Osteoblast (primary cell): ENCODE data around the gene GP5. TPM values are rescaled to one million over a fixed set of nuclear protein-coding genes. Genes with fewer than 3 reads are reported as not detected.

Source experiments
- DNase-seq: peaks from one replicate; pipeline ENCODE4 v3.0.0; 2011; ENCODE audit warnings: low spot score, mixed read lengths; ENCODE audit not compliant: insufficient read length; ENCODE audit errors: missing footprints
- H2AFZ ChIP-seq: 2 replicates; pipeline ENCODE4 v1.6.0; 2011; ENCODE audit warnings: mild to moderate bottlenecking, low read length
- H3K27ac ChIP-seq: 2 replicates; pipeline ENCODE4 v1.5.1; 2011; ENCODE audit warnings: mild to moderate bottlenecking, low read depth, low read length, moderate library complexity
- H3K27me3 ChIP-seq: 2 replicates; pipeline ENCODE4 v1.6.0; 2012; ENCODE audit warnings: mild to moderate bottlenecking, control low read depth, inconsistent platforms, low read length, moderate library complexity; ENCODE audit not compliant: insufficient read depth
- H3K36me3 ChIP-seq: 2 replicates; pipeline ENCODE4 v1.5.1; 2011; ENCODE audit warnings: mild to moderate bottlenecking, low read length, control low read depth, moderate library complexity; ENCODE audit not compliant: insufficient read depth
- H3K4me1 ChIP-seq: 2 replicates; pipeline ENCODE4 v1.5.1; 2011; ENCODE audit warnings: mild to moderate bottlenecking, low read length, control low read depth, moderate library complexity; ENCODE audit not compliant: insufficient read depth
- H3K4me2 ChIP-seq: 2 replicates; pipeline ENCODE4 v1.6.0; 2011; ENCODE audit warnings: mild to moderate bottlenecking, low read length; ENCODE audit not compliant: insufficient read depth
- H3K4me3 ChIP-seq: fragments of 200-600 bp; sonication (generic); 3 replicates; pipeline ENCODE4 v1.5.1; 2012; ENCODE audit warnings: mild to moderate bottlenecking, low read length, inconsistent platforms; ENCODE audit not compliant: insufficient read depth
- H3K79me2 ChIP-seq: 2 replicates; pipeline ENCODE4 v1.6.0; 2012; ENCODE audit warnings: mild to moderate bottlenecking, low read length, control low read depth, inconsistent platforms; ENCODE audit not compliant: insufficient read depth
- H3K9me3 ChIP-seq: 2 replicates; pipeline ENCODE4 v1.5.1; 2011; ENCODE audit warnings: low read depth, low read length, control low read depth
- H4K20me1 ChIP-seq: 2 replicates; pipeline ENCODE4 v1.6.0; 2012; ENCODE audit warnings: mild to moderate bottlenecking, low read length, control low read depth; ENCODE audit not compliant: insufficient read depth
- total RNA-seq: library from RNA; depleted of rRNA; stranded (reverse); fragments of >200 nt; gene quantifications from 2 replicates; pipeline ENCODE4 v1.2.3, GENCODE V29; 2012
- TF ChIP-seq, protein P1 (sequence below): IDR thresholded peaks from 2 replicates; pipeline ENCODE4 v1.5.1; 2011; ENCODE audit warnings: mild to moderate bottlenecking, low read depth, low read length, moderate library complexity; ENCODE audit errors: extremely low read depth

The GP5 gene
- total RNA-seq, result 0.29 and 0.36 TPM in 2 replicates

DNA sequence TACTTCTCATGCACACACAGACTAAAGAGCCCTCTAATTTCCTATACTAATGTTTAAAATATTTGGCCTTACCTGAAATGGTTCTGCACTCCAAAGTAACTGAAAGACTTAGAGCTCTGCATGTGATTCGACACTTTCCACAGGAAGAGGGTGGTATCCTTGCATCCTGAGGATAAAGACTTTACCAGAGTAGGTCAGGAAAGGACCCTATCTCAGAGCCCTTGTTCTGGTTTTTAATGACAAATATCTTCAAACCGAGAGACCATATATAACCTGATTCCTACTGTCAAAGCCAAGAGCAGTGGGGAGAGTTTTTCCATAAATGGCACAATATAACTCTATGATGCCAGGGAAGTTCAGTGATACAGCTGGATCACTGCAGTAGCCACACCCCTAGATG lies at the start of gene GP5:
Gene GP5 (minus strand): TSS at position 101 of the 400 bp plus-strand sequence. CDS start 984 bp downstream, outside the sequence.
- Histone ChIP-seq H3K27me3 (no peaks in the 10 kb centered on the region), H2AFZ (peak within 1 kb of the TSS; percentile 6), H3K4me2 (peak within 1 kb of the TSS; percentile 55), H3K4me3 (peak within 1 kb of the TSS; percentile 49), H3K4me1 (peaks cover 3% of the 10 kb centered on the region), H3K79me2 (no peaks in the 10 kb centered on the region), H4K20me1 (peaks cover 1% of the 10 kb centered on the region), H3K27ac (no peak within 1 kb of the TSS), H3K36me3 (peaks cover 9% of the 10 kb centered on the region), H3K9me3 (no peaks in the 10 kb centered on the region)
- no peak for DNase-seq
- TF ChIP-seq, protein P1, sequence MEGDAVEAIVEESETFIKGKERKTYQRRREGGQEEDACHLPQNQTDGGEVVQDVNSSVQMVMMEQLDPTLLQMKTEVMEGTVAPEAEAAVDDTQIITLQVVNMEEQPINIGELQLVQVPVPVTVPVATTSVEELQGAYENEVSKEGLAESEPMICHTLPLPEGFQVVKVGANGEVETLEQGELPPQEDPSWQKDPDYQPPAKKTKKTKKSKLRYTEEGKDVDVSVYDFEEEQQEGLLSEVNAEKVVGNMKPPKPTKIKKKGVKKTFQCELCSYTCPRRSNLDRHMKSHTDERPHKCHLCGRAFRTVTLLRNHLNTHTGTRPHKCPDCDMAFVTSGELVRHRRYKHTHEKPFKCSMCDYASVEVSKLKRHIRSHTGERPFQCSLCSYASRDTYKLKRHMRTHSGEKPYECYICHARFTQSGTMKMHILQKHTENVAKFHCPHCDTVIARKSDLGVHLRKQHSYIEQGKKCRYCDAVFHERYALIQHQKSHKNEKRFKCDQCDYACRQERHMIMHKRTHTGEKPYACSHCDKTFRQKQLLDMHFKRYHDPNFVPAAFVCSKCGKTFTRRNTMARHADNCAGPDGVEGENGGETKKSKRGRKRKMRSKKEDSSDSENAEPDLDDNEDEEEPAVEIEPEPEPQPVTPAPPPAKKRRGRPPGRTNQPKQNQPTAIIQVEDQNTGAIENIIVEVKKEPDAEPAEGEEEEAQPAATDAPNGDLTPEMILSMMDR, result no peak

DNA sequence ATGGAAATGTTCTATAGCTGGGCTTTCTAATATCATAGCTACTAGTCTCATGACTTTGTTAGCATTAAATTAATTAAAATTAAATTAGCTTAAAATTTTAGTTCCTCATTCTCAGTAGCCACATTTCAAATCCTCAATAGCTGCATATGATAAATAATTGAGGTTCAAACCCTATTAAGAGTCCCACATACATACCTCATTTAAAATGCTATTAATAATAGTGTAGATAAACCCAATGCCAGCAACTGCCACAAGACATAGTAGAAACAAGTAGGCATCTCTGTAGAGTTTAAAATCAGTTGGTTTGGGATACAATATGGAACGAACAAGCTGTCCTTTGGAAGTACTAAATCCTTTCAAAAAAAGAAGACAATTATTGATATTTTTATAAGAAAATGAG lies 48.6 kb upstream of the GP5 start:
- Histone ChIP-seq H3K27ac (no peak overlapping the region), H3K79me2 (peaks cover 67% of the 10 kb centered on the region), H4K20me1 (no peaks in the 10 kb centered on the region), H3K4me2 (no peak overlapping the region), H3K36me3 (peaks cover 96% of the 10 kb centered on the region), H3K4me1 (no peaks in the 10 kb centered on the region), H3K27me3 (no peaks in the 10 kb centered on the region), H3K4me3 (no peak overlapping the region), H2AFZ (no peak overlapping the region), H3K9me3 (no peaks in the 10 kb centered on the region)
- TF ChIP-seq, protein P1, result no peak
- no peak for DNase-seq

GRCh38 chr3:194447161-194447560 lies 48.1 kb upstream of the GP5 start:
- no peaks in the 10 kb centered on the region for H4K20me1 ChIP-seq
- peaks cover 96% of the 10 kb centered on the region for H3K36me3 ChIP-seq
- no peaks in the 10 kb centered on the region for H3K27me3 ChIP-seq
- H2AFZ ChIP-seq, result no peak overlapping the region
- no peaks in the 10 kb centered on the region for H3K4me1 ChIP-seq
- TF ChIP-seq, protein P1, result no peak
- H3K27ac ChIP-seq, result no peak overlapping the region
- no peak overlapping the region for H3K4me2 ChIP-seq
- H3K9me3 ChIP-seq, result no peaks in the 10 kb centered on the region
- H3K4me3 ChIP-seq, result no peak overlapping the region
- peaks cover 69% of the 10 kb centered on the region for H3K79me2 ChIP-seq
- DNase-seq, result no peak

DNA sequence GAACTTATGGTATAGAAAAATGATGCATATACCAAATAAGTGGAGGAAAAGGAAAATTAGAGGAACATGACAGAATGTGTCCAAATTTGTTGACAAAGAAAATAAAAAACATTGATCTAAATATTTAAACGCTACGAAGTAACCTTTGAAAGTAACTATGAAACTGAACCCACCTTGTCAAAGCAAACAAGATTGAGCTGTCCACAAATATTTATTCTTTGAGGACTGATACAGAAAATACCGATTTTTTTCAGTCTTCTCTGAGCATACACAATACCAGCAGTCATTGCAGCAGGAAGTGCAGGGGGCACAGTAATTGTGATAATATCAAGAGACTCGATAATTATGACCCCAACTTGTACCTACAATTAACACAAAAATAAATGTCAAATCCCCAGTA lies 47.7 kb upstream of the GP5 start:
- H3K4me2 ChIP-seq, result no peak overlapping the region
- peaks cover 97% of the 10 kb centered on the region for H3K36me3 ChIP-seq
- no peak overlapping the region for H3K27ac ChIP-seq
- no peak overlapping the region for H2AFZ ChIP-seq
- no peaks in the 10 kb centered on the region for H3K4me1 ChIP-seq
- no peaks in the 10 kb centered on the region for H3K9me3 ChIP-seq
- TF ChIP-seq, protein P1, result no peak
- no peaks in the 10 kb centered on the region for H3K27me3 ChIP-seq
- H4K20me1 ChIP-seq, result no peaks in the 10 kb centered on the region
- H3K4me3 ChIP-seq, result no peak overlapping the region
- peaks cover 72% of the 10 kb centered on the region for H3K79me2 ChIP-seq
- DNase-seq, result no peak
